Keratinocyte (primary cell): ENCODE measurements around the gene TMEM107.

Source experiments
- EZH2 ChIP-seq: IDR thresholded peaks from one replicate; pipeline ENCODE4 v1.6.1; 2012; ENCODE audit warnings: inconsistent platforms, mild to moderate bottlenecking, low read length, moderate library complexity
- TF ChIP-seq, protein P1 (sequence below), 3 experiments: IDR thresholded peaks in 1 of 3; conservative IDR thresholded peaks in 1 of 3; optimal IDR thresholded peaks in 1 of 3; 2 replicates in 2 of 3; 3 replicates in 1 of 3; pipeline versions ENCODE3 to v1.5.1; 2011; ENCODE audit warnings: low read length in 3 of 3, mild to moderate bottlenecking in 3 of 3, moderate library complexity in 2 of 3, control low read depth in 1 of 3, inconsistent platforms in 1 of 3; ENCODE audit not compliant: insufficient read depth in 2 of 3; ENCODE audit errors: extremely low read depth in 1 of 3

DNA sequence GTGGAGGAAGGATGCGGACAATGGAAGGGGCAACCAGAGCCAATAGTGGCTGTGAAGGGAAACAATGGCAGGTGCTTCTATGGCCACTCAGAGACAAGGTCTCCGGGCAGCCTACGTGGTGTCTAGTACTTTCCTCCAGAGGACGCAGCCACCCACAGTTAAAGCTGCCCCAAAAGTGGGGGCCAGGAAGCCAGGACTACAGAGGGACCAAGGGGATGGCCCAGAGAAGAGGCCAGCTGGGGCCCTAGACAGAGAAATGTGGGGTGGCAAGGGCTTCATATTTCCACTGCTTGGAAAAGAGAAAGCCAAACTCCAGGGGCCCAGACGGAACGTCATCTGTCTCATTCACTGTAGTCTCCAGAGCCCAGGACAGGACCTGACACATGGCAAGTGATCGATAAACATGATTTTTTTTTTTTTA, 23.1 kb downstream of the TMEM107 start:
- TF ChIP-seq, protein P1, sequence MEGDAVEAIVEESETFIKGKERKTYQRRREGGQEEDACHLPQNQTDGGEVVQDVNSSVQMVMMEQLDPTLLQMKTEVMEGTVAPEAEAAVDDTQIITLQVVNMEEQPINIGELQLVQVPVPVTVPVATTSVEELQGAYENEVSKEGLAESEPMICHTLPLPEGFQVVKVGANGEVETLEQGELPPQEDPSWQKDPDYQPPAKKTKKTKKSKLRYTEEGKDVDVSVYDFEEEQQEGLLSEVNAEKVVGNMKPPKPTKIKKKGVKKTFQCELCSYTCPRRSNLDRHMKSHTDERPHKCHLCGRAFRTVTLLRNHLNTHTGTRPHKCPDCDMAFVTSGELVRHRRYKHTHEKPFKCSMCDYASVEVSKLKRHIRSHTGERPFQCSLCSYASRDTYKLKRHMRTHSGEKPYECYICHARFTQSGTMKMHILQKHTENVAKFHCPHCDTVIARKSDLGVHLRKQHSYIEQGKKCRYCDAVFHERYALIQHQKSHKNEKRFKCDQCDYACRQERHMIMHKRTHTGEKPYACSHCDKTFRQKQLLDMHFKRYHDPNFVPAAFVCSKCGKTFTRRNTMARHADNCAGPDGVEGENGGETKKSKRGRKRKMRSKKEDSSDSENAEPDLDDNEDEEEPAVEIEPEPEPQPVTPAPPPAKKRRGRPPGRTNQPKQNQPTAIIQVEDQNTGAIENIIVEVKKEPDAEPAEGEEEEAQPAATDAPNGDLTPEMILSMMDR (optimal IDR thresholded peaks at IDR 0.05 in 1 of 3, IDR thresholded peaks at IDR 0.05 in 1 of 3, conservative IDR thresholded peaks at IDR 0.05 in 1 of 3; ENCODE audit: extremely low read depth in 1 of 3, insufficient read depth in 2 of 3, low read length in 3 of 3) = no peak
- TF ChIP-seq EZH2 = no peak
